DOHH2 (cell line): ENCODE results near the gene TMEM39B.

Source experiments
- H3F3A ChIP-seq: fragments of 200-600 bp; sonication (generic), shearing (Covaris generic); 2 replicates; pipeline ENCODE4 v1.6.0; 2016; ENCODE audit warnings: antibody characterized with exemption, mild to moderate bottlenecking; ENCODE audit not compliant: control insufficient read depth, insufficient read depth
- H3K27ac ChIP-seq: fragments of 200-600 bp; sonication (generic); 2 replicates; pipeline ENCODE4 v1.5.1; 2014; ENCODE audit warnings: low read depth, mild to moderate bottlenecking, low read length, moderate library complexity
- H3K27me3 ChIP-seq: fragments of 200-600 bp; sonication (generic); 2 replicates; pipeline ENCODE4 v1.6.1; 2014; ENCODE audit warnings: mild to moderate bottlenecking, low read length, mixed read lengths; ENCODE audit not compliant: control insufficient read depth
- H3K36me3 ChIP-seq: fragments of 200-600 bp; sonication (generic); 2 replicates; pipeline ENCODE4 v1.6.1; 2014; ENCODE audit warnings: mild to moderate bottlenecking, low read length, moderate library complexity, mixed read lengths; ENCODE audit not compliant: control insufficient read depth
- H3K4me1 ChIP-seq: fragments of 200-600 bp; sonication (generic); 2 replicates; pipeline ENCODE4 v1.6.1; 2014; ENCODE audit warnings: mild to moderate bottlenecking, low read length, mixed read lengths; ENCODE audit not compliant: control insufficient read depth
- H3K4me2 ChIP-seq: fragments of 200-600 bp; sonication (generic); 2 replicates; pipeline ENCODE4 v1.6.0; 2014; ENCODE audit warnings: mild to moderate bottlenecking, low read length, moderate library complexity
- H3K4me3 ChIP-seq: fragments of 200-600 bp; sonication (generic); 2 replicates; pipeline ENCODE4 v1.5.1; 2014; ENCODE audit warnings: mild to moderate bottlenecking, low read length, mixed read lengths
- H3K79me2 ChIP-seq: fragments of 200-600 bp; sonication (generic); 2 replicates; pipeline ENCODE4 v1.6.1; 2014; ENCODE audit warnings: mild to moderate bottlenecking, low read length, mixed read lengths; ENCODE audit not compliant: control insufficient read depth
- H3K9me2 ChIP-seq: fragments of 200-600 bp; sonication (generic); replicated peaks from 2 replicates; pipeline ENCODE4 v1.6.1; 2014; ENCODE audit warnings: mild to moderate bottlenecking, low read length, mixed read lengths; ENCODE audit not compliant: control insufficient read depth
- H3K9me3 ChIP-seq: fragments of 200-600 bp; sonication (generic); 2 replicates; pipeline ENCODE4 v1.6.1; 2014; ENCODE audit warnings: antibody characterized with exemption, low read length, mixed read lengths; ENCODE audit not compliant: control insufficient read depth, insufficient read depth
- H4K20me1 ChIP-seq: fragments of 200-600 bp; sonication (generic); 2 replicates; pipeline ENCODE4 v1.6.0; 2014; ENCODE audit warnings: low read depth, mild to moderate bottlenecking, antibody characterized with exemption, low read length, moderate library complexity; ENCODE audit not compliant: control insufficient read depth, insufficient read depth
- EZH2phosphoT487 ChIP-seq: fragments of 200-600 bp; sonication (generic); IDR thresholded peaks from 2 replicates; pipeline ENCODE4 v1.6.1; 2017; ENCODE audit warnings: borderline replicate concordance, mild to moderate bottlenecking, antibody characterized with exemption, low read length, moderate library complexity, mixed read lengths
- TF ChIP-seq, protein P1 (sequence below): fragments of 200-600 bp; sonication (generic); IDR thresholded peaks from one replicate; pipeline ENCODE4 v1.5.1; 2014; ENCODE audit warnings: antibody characterized with exemption, mild to moderate bottlenecking, low read depth, low read length; ENCODE audit not compliant: poor library complexity, severe bottlenecking

The TMEM39B gene

DNA sequence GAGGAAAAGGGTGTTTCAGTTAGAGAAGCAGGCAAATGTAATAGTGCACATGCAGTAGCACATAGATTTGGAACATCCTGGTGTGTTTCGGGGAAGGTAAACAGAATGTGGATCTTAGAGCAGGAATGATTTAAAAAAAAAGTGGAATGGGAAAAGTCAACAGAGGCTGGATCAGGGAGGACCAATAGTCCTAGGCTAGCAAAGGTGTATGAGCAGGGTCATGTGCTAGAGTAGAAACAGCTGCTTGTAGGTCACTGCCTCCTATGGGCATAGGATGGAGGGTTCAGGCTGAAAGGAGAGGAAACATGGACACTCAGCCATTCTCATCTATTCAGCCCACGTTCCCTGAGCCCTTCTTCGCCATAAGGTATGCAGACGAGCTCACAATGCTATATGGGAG is 31.4 kb downstream of the TMEM39B start:
- no peaks in the 10 kb centered on the region for H3K27me3 ChIP-seq
- H3K4me3 ChIP-seq: no peak overlapping the region
- H3K9me2 ChIP-seq: no peaks in the 10 kb centered on the region
- no peak overlapping the region for H3K27ac ChIP-seq
- TF ChIP-seq, protein P1, sequence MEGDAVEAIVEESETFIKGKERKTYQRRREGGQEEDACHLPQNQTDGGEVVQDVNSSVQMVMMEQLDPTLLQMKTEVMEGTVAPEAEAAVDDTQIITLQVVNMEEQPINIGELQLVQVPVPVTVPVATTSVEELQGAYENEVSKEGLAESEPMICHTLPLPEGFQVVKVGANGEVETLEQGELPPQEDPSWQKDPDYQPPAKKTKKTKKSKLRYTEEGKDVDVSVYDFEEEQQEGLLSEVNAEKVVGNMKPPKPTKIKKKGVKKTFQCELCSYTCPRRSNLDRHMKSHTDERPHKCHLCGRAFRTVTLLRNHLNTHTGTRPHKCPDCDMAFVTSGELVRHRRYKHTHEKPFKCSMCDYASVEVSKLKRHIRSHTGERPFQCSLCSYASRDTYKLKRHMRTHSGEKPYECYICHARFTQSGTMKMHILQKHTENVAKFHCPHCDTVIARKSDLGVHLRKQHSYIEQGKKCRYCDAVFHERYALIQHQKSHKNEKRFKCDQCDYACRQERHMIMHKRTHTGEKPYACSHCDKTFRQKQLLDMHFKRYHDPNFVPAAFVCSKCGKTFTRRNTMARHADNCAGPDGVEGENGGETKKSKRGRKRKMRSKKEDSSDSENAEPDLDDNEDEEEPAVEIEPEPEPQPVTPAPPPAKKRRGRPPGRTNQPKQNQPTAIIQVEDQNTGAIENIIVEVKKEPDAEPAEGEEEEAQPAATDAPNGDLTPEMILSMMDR: no peak
- TF ChIP-seq EZH2phosphoT487: no peak
- peaks cover 6% of the 10 kb centered on the region; the same call in 1 of the 2 replicates for H3K4me1 ChIP-seq
- H3K79me2 ChIP-seq: peaks cover 13% of the 10 kb centered on the region
- peaks cover 21% of the 10 kb centered on the region for H3K36me3 ChIP-seq
- H4K20me1 ChIP-seq: no peaks in the 10 kb centered on the region
- 0 out of 2 replicates have a peak, but pooled peaks cover 4% of the 10 kb centered on the region for H3F3A ChIP-seq
- no peak overlapping the region for H3K4me2 ChIP-seq
- no peaks in the 10 kb centered on the region for H3K9me3 ChIP-seq

DNA sequence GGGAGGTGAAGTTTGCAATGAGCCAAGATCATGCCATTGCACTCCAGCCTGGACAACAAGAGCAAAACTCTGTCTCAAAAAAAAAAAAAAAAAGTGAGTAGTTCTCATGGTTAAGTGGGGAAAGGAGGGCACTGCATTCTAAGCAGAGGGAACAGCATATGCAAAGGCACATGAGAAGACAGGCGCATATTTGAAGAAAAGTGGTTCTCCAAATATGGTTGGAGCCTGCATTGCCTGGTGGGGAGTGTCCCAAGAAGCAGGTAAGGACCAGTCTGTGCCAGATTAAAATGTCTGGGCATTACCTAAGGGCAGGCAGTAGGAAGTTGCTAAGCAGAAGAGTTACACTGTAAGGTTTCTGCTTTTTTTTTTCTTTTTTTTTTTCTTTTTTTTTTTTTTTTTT is 32.6 kb downstream of the TMEM39B start:
- Histone ChIP-seq H3K9me3 (no peaks in the 10 kb centered on the region), H3K9me2 (no peaks in the 10 kb centered on the region), H3K36me3 (peaks cover 21% of the 10 kb centered on the region), H3K4me2 (no peak overlapping the region), H4K20me1 (no peaks in the 10 kb centered on the region), H3K4me1 (peaks cover 16% of the 10 kb centered on the region), H3F3A (0 out of 2 replicates have a peak, but pooled peaks cover 4% of the 10 kb centered on the region), H3K79me2 (peaks cover 25% of the 10 kb centered on the region), H3K4me3 (no peak overlapping the region), H3K27ac (no peak overlapping the region), H3K27me3 (no peaks in the 10 kb centered on the region)
- TF ChIP-seq EZH2phosphoT487: no peak
- TF ChIP-seq, protein P1: no peak

DNA sequence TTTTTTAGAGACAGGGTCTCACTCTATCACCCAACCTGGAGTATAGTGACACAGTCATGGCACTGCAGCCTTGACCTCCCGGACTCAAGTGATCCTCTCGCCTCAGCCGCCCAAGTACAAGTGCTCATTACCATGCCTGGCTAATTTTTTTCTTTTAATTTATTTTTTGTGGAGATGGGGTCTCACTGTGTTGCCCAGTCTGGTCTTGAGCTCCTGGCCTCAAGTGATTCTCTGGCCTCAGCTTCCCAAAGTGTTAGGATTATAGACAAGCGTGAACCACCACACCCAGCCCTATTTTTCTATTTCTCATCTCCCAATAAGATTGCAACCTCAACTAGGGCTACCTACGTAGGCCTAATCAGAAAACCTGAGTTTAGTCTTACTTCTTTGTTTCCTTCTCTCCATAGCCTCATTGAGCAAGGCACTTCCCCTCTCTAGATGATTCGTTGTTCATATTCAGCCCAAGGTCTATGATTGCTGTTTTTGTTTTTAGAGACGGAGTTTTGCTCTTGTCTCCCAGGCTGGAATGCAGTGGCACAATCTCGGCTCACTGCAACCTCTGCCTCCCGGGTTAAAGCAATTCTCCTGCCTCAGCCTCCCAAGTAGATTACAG is 34.0 kb downstream of the TMEM39B start:
- peak overlapping the region; percentile 72 for H3K4me2 ChIP-seq
- H3K4me3 ChIP-seq: peak overlapping the region; percentile 85; the same call in 1 of the 2 replicates
- peaks cover 39% of the 10 kb centered on the region for H3K79me2 ChIP-seq
- H3F3A ChIP-seq: 0 out of 2 replicates have a peak, but pooled peaks cover 6% of the 10 kb centered on the region
- peaks cover 22% of the 10 kb centered on the region for H3K36me3 ChIP-seq
- H3K27ac ChIP-seq: no peak overlapping the region
- H3K9me3 ChIP-seq: no peaks in the 10 kb centered on the region
- no peak for TF ChIP-seq EZH2phosphoT487
- TF ChIP-seq, protein P1: no peak
- peaks cover 31% of the 10 kb centered on the region for H3K4me1 ChIP-seq
- H3K9me2 ChIP-seq: no peaks in the 10 kb centered on the region
- H3K27me3 ChIP-seq: no peaks in the 10 kb centered on the region
- no peaks in the 10 kb centered on the region; the same call in 1 of the 2 replicates for H4K20me1 ChIP-seq
